Skin epidermis (tissue), 12 donors: Measurements from ENCODE around the gene NCAPG.

Experiments used
- H3K27ac ChIP-seq, 21 experiments: fragments of 200-600 bp; sonication (generic) in 11 of 21; one replicate each; pipeline ENCODE4 v1.5.0; 2020; ENCODE audit warnings: mild to moderate bottlenecking in 3 of 21, inconsistent platforms in 2 of 21, moderate library complexity in 2 of 21
- H3K4me3 ChIP-seq, 7 experiments: fragments of 200-600 bp; sonication (generic) in 2 of 7; one replicate each; pipeline ENCODE4 v1.5.0; 2020; ENCODE audit warnings: inconsistent platforms in 2 of 7, mild to moderate bottlenecking in 2 of 7, moderate library complexity in 1 of 7

NCAPG gene

DNA sequence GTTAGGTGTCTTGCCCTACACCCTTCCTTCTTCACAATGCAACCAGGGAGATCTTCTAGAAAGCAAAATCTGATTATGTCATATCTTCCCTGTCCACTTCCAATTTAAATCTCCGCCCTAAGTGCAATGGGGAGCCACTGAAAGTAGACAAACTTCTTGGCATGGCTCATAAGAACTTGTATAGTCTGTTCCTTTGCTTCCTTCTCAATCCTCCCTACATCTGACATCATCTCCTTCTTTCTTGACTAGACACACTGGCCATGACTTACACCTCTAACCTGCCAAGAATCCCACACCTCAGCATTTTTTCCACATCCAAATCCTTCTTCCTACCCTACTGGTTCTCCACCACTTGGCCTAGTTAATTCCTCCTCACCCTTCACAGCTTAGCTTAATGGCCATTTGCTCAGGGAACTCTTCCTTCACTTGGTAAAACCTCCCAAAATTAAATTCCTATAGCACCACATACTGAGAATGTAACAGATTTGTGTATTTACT is 55.1 kb downstream of the NCAPG start:
- Histone ChIP-seq H3K4me3 (no peak overlapping the region), H3K27ac (no peak overlapping the region)

DNA sequence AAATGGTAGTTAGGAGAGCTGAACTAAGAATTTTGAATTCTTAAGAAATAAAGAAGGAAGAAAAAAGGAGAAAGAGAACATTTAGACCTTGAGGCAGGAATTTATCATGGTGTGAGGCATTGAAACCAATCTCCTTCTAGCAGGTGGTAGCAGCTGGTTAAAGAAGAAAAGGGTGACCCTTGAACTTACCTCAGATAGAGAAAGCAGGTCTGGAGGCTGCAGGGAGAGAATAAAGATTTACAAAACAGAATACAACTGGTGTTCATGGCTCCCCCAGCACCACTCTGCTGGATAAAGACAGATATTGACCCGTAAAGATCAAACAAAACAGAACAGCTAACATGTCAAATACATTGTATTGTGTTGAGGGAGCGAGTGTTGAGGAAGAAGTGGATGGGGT is 56.0 kb downstream of the NCAPG start:
- Histone ChIP-seq H3K27ac (no peak overlapping the region), H3K4me3 (no peak overlapping the region)

DNA sequence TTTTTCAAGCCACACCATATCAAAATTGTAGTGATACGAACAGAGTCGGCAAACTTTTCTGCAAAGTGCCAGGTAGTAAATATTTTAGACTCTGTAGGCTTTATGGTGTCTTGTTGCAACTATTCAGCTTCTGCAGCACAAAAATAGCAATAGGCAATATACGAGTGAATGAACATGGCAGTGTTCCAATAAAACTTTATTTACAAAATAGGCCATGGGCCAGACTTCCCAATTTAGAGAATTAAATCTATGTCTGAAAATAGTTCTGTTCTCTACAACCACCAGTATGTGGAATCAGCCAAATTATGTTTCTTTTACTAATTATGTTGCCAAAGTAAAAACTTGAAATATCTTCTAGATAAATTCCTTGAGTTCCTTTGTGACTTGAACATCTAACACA is 56.5 kb downstream of the NCAPG start:
- no peak overlapping the region for H3K4me3 ChIP-seq
- no peak overlapping the region for H3K27ac ChIP-seq

DNA sequence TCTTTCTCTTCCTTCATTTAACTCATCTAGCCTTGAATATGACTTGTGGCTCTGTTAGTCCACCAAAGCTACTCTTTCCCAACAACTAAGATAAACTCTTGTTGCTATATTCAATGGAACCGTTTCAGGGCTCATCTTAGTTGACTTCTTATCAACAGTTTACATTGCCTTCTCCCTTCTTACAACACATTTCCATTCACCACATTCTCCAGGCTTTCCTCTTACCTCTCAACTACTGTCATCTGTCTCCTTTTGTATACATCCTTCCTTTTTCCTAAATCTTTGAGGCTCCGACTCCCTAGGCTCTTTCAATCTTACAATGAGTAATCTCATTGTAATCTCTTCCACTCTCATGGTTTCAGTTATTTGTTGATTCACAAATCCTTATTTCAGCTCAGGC is 58.5 kb downstream of the NCAPG start:
- no peak overlapping the region for H3K4me3 ChIP-seq
- no peak overlapping the region for H3K27ac ChIP-seq

DNA sequence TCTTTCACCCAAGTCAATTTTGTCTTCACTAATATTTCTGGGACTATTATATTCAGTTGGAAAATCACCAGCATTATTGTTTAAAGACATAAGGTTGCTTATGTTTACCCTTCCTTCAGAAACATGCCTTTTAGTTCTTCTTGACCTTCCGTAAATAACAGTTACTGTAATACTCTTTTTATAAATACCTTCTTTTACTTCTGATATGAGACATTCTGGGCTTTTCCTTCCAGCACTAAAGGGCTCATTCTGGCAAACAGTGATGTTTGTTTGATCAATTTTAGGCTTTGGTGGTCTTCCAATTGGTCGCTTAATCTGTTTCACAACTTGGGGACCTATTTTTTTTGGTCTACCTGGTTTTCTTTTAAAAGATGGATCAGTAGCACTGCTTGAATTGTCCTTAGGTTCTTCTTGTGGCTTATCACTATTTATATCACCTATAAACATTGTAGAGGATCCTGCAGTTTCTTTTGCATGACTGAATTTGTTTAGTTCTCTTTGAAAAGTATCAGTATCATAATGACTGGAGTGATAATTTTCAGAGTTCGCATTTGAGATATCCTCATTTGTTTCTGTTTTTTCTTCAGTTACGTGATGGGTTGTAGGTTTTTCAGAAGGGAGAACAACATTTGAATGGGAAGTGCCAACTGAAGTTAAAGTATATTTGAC is 64.8 kb downstream of the NCAPG start:
- Histone ChIP-seq H3K27ac (no peak overlapping the region), H3K4me3 (no peak overlapping the region)

DNA sequence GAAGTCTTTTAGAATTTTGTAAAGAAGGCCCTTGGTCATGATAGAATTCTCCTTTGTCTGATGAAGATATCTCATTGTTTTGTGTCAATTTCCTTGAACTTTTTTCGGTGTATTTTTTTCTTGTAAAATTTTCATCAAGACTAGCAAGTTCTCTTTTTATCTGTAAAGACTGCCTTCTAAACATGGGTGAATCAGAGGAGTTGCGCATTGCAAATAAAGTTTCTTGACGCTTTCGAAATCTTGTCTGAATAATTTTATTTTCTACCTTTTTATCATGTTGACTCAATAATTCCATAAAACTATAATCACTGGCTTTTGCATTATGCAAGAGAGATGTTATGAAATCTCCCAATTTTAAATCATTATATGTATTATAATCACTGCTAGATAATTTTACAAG is 66.2 kb downstream of the NCAPG start:
- H3K27ac ChIP-seq: no peak overlapping the region
- no peak overlapping the region for H3K4me3 ChIP-seq

DNA sequence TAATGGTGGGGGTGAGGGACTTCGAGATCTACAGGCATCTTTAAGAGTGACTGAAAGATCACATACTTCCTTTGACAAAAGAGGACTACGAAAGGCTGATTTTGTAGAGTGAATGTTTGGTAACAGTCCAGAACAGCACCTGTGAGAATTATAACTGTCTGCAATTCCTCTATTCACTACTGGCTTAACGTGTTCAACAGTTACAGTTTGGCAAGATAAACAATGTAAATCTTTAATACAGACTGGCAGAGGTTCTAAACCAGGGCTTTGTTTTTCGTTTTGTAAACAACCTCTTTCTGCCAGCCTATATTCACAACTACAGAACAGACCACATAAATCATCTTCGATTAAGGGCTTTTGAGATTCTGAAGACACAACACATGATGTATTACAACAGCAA is 66.9 kb downstream of the NCAPG start:
- Histone ChIP-seq H3K27ac (no peak overlapping the region), H3K4me3 (no peak overlapping the region)

DNA sequence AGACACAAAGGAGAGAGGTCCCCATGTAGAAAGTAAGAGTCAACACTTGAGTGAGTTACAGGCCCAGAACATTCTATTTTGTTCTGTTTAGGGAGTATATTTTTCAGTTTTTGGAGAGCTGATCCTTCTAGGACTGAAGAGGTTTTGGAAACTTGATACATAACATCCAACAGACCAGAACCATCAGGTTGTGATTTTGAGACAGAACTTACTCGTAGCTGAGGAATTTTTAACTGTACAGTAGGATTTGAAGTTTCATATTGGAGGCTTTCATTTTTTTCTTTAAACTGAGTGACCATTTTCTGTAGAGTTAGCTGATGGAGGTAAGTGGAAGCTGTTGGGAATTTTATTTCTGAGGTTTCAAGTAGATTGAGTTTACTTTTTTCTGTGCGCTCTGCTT is 73.3 kb downstream of the NCAPG start:
- H3K27ac ChIP-seq: no peak overlapping the region
- no peak overlapping the region for H3K4me3 ChIP-seq

DNA sequence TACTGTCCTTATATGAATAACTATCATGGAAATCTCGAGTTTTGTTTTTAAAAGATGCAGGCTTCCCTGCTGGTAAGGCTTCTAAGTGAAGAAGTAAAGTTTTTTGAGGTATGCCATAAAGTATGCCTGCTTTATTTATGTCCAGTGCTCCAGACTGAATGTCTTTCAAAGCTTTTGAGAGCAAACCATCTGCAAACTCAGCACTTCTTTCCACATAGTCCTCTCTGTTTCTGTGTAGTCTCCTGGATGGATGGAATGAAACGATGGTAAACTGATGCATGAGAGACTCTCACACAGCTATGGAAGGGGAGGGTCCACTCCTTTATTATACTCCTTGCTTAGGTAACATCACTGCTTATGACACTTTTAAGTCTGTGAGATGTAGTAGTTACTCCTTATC is 73.7 kb downstream of the NCAPG start:
- Histone ChIP-seq H3K27ac (no peak overlapping the region), H3K4me3 (no peak overlapping the region)

DNA sequence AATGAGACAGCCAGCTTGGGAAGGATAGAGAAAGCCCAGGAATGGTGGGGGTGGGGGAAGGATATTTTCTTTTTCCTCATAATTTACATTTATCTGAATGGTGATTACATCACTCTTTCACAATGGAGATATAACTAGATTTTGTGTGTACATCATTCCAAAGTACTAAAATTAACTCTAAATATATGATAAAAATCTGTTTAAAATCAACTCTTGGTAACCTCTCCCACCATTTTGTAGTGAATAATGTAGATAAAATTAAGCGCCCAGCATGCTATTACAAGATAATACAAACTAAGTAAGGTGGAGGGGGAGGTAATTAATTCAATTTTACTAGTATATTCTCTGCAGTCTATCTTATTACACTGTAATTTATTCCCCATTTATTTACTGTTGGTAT is 78.9 kb downstream of the NCAPG start:
- H3K4me3 ChIP-seq: no peak overlapping the region
- no peak overlapping the region for H3K27ac ChIP-seq

DNA sequence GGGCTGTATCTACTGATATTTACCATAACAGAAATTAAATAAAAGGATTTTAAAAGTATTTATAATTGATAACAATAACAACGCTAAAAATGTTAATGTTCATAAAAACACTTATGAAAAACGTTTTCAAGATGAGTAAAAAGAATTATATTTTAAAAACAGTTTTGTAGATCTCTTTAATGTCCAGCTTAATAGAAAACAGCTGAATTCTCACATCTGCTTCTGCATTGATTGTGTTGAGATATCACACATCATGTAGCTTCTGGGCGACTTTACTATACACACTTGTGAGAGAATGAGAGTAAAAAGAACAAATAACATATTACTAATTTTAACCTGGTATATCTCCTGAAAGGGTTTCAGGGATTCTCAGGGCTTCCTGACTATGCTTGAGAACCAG is 83.6 kb downstream of the NCAPG start:
- H3K27ac ChIP-seq: no peak overlapping the region
- no peak overlapping the region for H3K4me3 ChIP-seq
